DND-41 (cell line): ENCODE data around the gene ERC2.

Source experiments
- CTCF ChIP-seq: IDR thresholded peaks from 2 replicates; pipeline ENCODE4 v1.5.1; 2012; ENCODE audit warnings: borderline replicate concordance, low read length, moderate library complexity, mild to moderate bottlenecking; ENCODE audit not compliant: poor library complexity, severe bottlenecking; ENCODE audit errors: extremely low read depth
- EZH2 ChIP-seq: IDR thresholded peaks from 3 replicates; pipeline ENCODE4 v1.6.1; 2012; ENCODE audit warnings: borderline replicate concordance, low read depth, mild to moderate bottlenecking, moderate library complexity, low read length, inconsistent platforms; ENCODE audit not compliant: severe bottlenecking

- TF ChIP-seq CTCF (no peak), EZH2 (no peak)
Observed at GRCh38 chr3:55525436-55525835, 942.8 kb downstream of the ERC2 start.
